BLaER1 treated with 17β-estradiol and CSF1 and Interleukin-3, amounts not matched to agents 10 nM and 100 nM (cell line): Measurements from ENCODE around the gene CDH16.

Source experiments
- H3K27ac ChIP-seq, 11 experiments: shearing (Covaris generic); formaldehyde crosslinking; 2 replicates each; pipeline ENCODE4 v1.8.1; 2022
- H3K27me3 ChIP-seq, 11 experiments: shearing (Covaris generic); formaldehyde crosslinking; 2 replicates each; pipeline ENCODE4 v1.8.1; 2022
- H3K36me3 ChIP-seq, 11 experiments: shearing (Covaris generic); formaldehyde crosslinking; 2 replicates each; pipeline ENCODE4 v1.8.1; 2022
- H3K4me1 ChIP-seq, 10 experiments: shearing (Covaris generic); formaldehyde crosslinking; 2 replicates each; pipeline ENCODE4 v1.8.1; 2022
- H3K4me2 ChIP-seq, 11 experiments: shearing (Covaris generic); formaldehyde crosslinking; 2 replicates each; pipeline ENCODE4 v1.8.1; 2022
- H3K4me3 ChIP-seq, 10 experiments: shearing (Covaris generic); formaldehyde crosslinking; 2 replicates each; pipeline ENCODE4 v1.8.1; 2022
- H3K9ac ChIP-seq, 11 experiments: shearing (Covaris generic); formaldehyde crosslinking; 2 replicates each; pipeline ENCODE4 v1.8.1; 2022
- H3K9me3 ChIP-seq, 11 experiments: shearing (Covaris generic); formaldehyde crosslinking; replicated peaks in 1 of 11; 2 replicates each; pipeline ENCODE4 v1.8.1; 2022
- H4K20me1 ChIP-seq, 11 experiments: shearing (Covaris generic); formaldehyde crosslinking; 2 replicates each; pipeline ENCODE4 v1.8.1; 2022
- Cebpa-rat ChIP-seq, 11 experiments: shearing (Covaris generic); IDR thresholded peaks; 2 replicates each; pipeline ENCODE4 v1.8.1; 2022

Gene CDH16

DNA sequence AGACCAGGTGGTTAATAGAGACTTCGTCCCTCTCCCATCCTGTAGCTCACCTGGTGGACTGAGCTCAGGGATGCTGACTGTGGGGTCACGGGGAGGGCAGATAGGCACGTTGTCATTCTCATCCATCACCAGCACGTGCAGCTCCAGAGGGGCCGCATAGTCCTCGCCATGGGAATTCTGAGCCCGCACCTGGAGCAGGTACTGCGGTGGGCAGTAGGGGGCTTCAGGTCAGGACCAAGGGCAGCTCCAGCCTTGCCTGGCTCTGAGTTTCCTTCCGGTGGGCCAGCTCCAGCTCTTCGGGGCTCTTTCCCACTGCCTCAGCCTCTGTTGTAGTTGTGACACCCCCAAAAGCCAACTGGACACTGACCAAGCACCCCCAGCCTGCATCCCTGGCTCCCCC, 5.6 kb downstream of the CDH16 start:
- TF ChIP-seq Cebpa-rat (IDR thresholded peaks at IDR 0.05): no peak
- Histone ChIP-seq H4K20me1 (peaks cover 0 to 13% (median 0%) of the 10 kb centered on the region in 11 experiments; a peak in 1 of 22 replicates), H3K4me3 (no peak overlapping the region), H3K4me2 (no peak overlapping the region), H3K36me3 (no peaks in the 10 kb centered on the region), H3K9ac (no peak overlapping the region), H3K4me1 (peaks cover 0 to 22% (median 3%) of the 10 kb centered on the region in 10 experiments; a peak in 7 of 20 replicates), H3K27ac (no peak overlapping the region), H3K9me3 (no peaks in the 10 kb centered on the region), H3K27me3 (no peaks in the 10 kb centered on the region)

DNA sequence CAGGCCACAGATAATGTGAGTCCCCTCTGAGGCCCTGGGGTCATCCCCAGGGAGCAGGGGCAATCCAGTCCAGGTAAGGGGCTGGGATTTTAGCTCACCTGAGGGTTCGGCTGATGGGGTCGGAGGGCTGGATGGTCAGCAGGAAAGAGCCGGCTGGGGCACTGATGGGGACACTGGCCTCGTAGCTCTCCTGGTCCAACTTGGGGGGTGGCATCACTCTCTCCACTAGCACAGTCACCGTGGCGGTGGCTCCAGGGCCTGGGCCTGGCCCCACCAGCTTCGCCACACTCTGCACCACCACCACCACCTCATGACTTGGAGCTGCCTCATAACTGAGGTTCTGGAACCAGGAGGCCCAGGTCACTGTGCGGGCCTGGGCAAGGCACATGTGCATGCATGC, 6.9 kb downstream of the CDH16 start:
- H3K9ac ChIP-seq: no peak overlapping the region
- H3K27ac ChIP-seq: no peak overlapping the region
- no peak overlapping the region for H3K4me3 ChIP-seq
- H3K4me2 ChIP-seq: no peak overlapping the region
- no peaks in the 10 kb centered on the region for H3K27me3 ChIP-seq
- no peaks in the 10 kb centered on the region for H3K36me3 ChIP-seq
- TF ChIP-seq Cebpa-rat (IDR thresholded peaks at IDR 0.05): no peak
- peaks cover 0 to 13% (median 0%) of the 10 kb centered on the region in 11 experiments; a peak in 3 of 22 replicates for H4K20me1 ChIP-seq
- peaks cover 0 to 25% (median 3%) of the 10 kb centered on the region in 10 experiments; a peak in 7 of 20 replicates for H3K4me1 ChIP-seq
- H3K9me3 ChIP-seq: no peaks in the 10 kb centered on the region

DNA sequence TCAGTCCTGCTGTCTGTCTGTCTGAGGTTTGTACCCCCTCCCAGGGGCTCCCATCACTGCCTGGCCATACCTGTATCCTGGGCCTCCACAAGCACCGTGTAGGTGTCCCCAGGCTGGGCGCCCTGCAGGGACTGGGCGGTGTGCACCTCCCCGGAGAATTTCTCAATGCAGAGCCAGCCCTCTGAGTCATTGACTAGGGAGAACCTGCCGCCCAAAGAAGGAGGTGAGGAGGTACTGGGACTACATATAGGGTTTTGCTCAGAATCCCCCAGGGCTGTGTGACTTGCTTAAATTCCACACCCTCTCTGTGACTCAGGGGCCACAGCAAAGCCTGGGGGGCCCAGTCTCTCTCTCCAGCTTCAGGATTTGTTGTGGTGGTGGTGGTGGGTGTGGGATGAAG, 7.6 kb downstream of the CDH16 start:
- H3K4me2 ChIP-seq: 0 out of 22 replicates have a peak overlapping the region, but pooled peaks of 1 of the 11 experiments have one; percentile 21
- TF ChIP-seq Cebpa-rat (IDR thresholded peaks at IDR 0.05): no peak
- H4K20me1 ChIP-seq: peaks cover 0 to 13% (median 0%) of the 10 kb centered on the region in 11 experiments; a peak in 3 of 22 replicates
- H3K9me3 ChIP-seq: no peaks in the 10 kb centered on the region
- H3K27me3 ChIP-seq: no peaks in the 10 kb centered on the region
- H3K4me3 ChIP-seq: no peak overlapping the region
- peaks cover 0 to 26% (median 3%) of the 10 kb centered on the region in 10 experiments; a peak in 8 of 20 replicates for H3K4me1 ChIP-seq
- no peaks in the 10 kb centered on the region for H3K36me3 ChIP-seq
- no peak overlapping the region for H3K27ac ChIP-seq
- no peak overlapping the region for H3K9ac ChIP-seq

DNA sequence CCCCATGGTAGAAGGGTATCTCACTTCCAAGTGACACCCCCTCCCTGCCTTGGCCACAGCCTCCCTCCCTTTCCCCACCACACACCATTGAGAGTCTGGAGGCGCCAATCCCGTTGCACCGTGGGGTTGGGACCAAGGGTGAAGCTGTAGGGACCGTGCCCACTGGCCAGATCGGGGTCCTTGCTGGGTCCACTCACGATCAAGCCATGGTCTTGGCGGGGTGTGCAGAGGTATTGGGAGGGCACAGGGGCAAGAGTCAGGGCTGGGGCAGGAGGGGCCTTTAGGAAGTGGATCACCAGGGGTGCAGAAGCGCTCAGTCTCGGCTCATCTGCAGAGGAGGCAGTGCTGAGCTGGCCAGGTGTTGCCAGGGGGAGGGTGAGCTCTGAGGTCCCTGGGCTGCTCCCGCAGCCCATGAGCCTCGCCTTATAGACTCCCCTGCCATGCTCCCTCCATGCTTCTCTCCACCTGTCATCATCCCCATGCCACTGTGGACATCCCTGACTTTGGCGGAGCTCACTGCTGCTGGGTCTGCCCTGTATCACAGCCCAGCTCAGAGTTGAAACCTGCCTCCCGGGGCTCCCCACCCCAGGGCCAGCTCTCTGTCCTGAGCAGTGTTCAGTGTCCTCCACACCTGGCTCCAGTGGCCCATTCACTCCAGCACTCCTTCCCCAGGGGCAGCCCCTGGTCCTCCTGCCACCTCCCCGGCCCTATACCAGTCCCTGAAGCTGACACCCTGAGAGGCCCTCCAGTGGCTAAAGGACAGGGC, 8.3 kb downstream of the CDH16 start:
- H3K4me2 ChIP-seq: no peak overlapping the region; a peak in 1 of 22 replicates

DNA sequence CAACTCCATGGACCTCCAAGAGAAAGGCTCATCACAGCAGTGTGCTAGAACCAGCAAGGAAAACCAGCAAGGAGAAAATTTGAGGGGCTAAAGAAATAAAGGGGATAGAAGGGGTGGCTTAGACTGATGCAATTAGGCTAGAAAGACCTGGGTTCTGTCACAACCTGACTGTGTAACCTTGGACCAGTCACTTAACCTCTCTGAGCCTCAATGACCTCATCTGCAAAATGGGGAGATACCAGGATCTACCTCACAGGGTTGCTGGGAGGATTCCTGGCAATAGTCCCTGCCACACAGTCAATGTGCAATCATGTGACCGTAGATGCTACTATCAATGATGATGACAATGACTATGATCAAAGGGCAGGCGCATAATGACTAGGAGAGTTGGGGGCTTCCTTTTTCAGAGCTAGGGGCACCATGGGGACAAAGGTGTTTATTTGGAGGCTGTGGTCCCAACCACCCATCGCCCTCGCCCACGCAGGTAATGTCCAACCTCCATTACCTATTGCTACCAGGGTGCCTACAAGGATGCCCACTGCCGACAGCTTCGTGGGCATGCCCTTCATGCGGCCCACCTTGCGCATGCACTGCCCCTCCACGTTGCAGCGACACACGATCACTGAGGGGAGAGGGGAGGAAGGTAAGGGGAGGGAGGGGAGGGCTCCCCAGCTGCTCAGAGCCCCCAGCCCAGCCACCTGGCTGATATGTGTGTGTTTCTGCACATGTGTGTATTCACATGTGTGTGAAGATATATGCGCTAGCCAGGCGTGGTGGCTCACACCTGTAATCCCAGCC, 9.7 kb downstream of the CDH16 start:
- Histone ChIP-seq H3K4me2 (peak overlapping the region in 3 of 11 experiments; percentile 2 to 27 (median 16); a peak in 3 of 22 replicates), H3K36me3 (no peaks in the 10 kb centered on the region), H3K9me3 (no peaks in the 10 kb centered on the region), H3K27me3 (no peaks in the 10 kb centered on the region), H3K27ac (no peak overlapping the region), H3K9ac (no peak overlapping the region), H3K4me3 (no peak overlapping the region), H4K20me1 (peaks cover 0 to 13% (median 0%) of the 10 kb centered on the region in 11 experiments; a peak in 3 of 22 replicates), H3K4me1 (peaks cover 5 to 46% (median 22%) of the 10 kb centered on the region in 10 experiments)
- no peak for TF ChIP-seq Cebpa-rat (IDR thresholded peaks at IDR 0.05)

More for the DNA sequence above, 8.3 kb downstream of the CDH16 start:
- no peak overlapping the region for H3K9ac ChIP-seq
- no peak overlapping the region for H3K27ac ChIP-seq
- H3K36me3 ChIP-seq: no peaks in the 10 kb centered on the region
- H3K9me3 ChIP-seq: no peaks in the 10 kb centered on the region
- TF ChIP-seq Cebpa-rat (IDR thresholded peaks at IDR 0.05): no peak
- H3K4me1 ChIP-seq: peaks cover 0 to 33% (median 9%) of the 10 kb centered on the region in 10 experiments; a peak in 13 of 20 replicates
- no peak overlapping the region for H3K4me3 ChIP-seq
- H3K27me3 ChIP-seq: no peaks in the 10 kb centered on the region
- peaks cover 0 to 13% (median 0%) of the 10 kb centered on the region in 11 experiments; a peak in 3 of 22 replicates for H4K20me1 ChIP-seq

DNA sequence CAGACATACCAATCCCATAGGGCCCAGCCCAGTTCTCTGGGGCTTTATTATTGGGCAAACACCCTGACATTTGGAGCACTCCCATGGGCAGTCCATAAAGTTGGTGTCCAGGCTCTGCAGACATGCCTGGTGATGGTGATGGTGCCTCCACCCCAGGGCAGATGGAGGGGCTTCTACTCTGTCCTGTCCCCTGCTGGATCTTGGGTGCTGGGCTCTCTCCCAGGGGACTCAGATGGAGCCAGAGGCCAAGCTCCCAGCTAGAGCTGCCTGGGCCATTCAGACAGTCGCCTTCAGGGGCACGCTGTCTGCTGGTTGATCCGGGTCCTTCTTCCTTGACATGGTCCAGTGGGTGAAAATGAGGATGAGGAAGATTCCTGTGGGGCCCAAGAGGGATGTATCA, 10.6 kb downstream of the CDH16 start:
- no peak overlapping the region for H3K27ac ChIP-seq

DNA sequence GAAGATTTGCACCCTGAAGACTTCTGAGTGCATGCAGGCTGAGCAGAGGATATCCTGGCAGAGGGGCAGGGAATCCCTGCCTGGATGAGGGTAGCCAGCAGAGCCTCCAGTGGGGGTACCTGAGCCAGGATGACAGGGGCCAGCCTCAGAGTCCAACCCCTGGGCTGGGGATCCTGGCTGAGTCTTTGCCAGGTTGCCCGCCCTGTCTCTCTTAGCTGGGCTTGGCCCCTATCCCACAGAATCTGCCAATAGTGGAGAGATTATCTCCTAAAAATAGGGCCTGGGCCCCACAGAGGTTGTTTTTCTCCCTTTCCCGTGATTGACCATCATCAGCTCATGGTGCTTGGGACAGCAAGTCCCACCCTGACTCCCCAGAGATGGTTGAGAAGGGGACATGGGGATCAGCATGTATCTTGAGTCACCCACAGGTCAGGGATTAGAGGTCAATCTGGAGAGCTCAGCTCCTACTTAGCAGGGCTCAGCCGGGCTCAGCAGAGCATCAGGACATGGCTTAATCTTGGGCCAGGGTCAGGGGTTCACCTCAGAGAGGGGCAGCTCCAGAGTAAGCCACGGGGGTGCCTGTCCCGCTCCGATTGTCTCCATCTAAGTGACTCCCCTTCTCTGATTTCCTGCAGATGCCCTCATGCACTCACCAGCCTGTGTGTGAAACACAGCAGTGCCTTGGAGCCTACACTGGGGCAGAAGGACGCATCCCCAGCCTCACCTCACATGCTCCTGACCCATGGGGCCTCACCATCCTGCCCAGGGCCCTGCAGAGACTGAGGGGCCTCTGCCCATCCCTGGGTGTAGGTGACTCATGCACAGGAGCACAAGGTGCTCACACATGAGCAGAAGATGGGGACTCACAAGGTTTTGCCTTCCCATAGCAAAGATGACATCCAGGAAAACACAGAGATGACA, 11.5 kb downstream of the CDH16 start:
- TF ChIP-seq Cebpa-rat (IDR thresholded peaks at IDR 0.05): no peak
- H3K9me3 ChIP-seq: no peaks in the 10 kb centered on the region
- H3K27ac ChIP-seq: no peak overlapping the region
- H3K27me3 ChIP-seq: no peaks in the 10 kb centered on the region
- peak overlapping the region in 1 of 11 experiments; percentile 30; a peak in 1 of 22 replicates for H3K4me2 ChIP-seq
- no peak overlapping the region for H3K4me3 ChIP-seq
- no peaks in the 10 kb centered on the region for H3K36me3 ChIP-seq
- H3K4me1 ChIP-seq: peaks cover 18 to 63% (median 40%) of the 10 kb centered on the region in 10 experiments
- no peak overlapping the region for H3K9ac ChIP-seq
- H4K20me1 ChIP-seq: peaks cover 0 to 13% (median 0%) of the 10 kb centered on the region in 11 experiments; a peak in 3 of 22 replicates

More for the DNA sequence above, 10.6 kb downstream of the CDH16 start:
- Histone ChIP-seq H3K36me3 (no peaks in the 10 kb centered on the region), H4K20me1 (peaks cover 0 to 13% (median 0%) of the 10 kb centered on the region in 11 experiments; a peak in 3 of 22 replicates), H3K4me3 (no peak overlapping the region), H3K27me3 (no peaks in the 10 kb centered on the region), H3K9me3 (no peaks in the 10 kb centered on the region), H3K9ac (no peak overlapping the region), H3K4me1 (peaks cover 14 to 54% (median 31%) of the 10 kb centered on the region in 10 experiments), H3K4me2 (peak overlapping the region in 6 of 11 experiments; percentile 2 to 30 (median 21); a peak in 6 of 22 replicates)
- TF ChIP-seq Cebpa-rat (IDR thresholded peaks at IDR 0.05): no peak
